GM18511 (cell line): ENCODE results near the gene AMER3.

Experiments used
- ATAC-seq: cut with Tn5 transposase; IDR thresholded peaks from one replicate; pipeline ENCODE4 v1.9.1; 2021; ENCODE audit warnings: mild to moderate bottlenecking, moderate library complexity; ENCODE audit not compliant: unreplicated experiment

AMER3 gene

DNA sequence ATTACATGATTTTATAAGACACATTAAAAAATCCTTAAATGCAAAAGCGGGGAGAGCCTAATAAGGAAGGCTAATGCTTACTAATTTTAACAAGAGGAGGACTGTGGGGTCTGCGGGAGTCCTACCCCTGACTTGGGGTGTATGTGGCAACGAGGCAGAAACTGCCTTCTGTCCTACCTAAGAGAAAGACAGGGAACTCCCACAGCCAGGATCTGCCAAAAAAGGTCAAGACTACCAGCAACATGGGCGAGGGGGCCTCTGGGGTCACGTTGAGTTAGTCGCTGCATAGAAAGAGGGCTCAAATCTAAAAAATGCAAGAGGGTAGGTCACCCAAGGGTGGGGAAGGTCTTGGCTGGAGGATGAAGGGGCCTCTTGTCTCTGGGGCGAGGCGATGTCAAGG lies 529 bp upstream of the AMER3 start:
- no peak for ATAC-seq

GRCh38 chr2:130756053-130756873 lies 923 bp downstream of the AMER3 start:
- ATAC-seq, result no peak

DNA sequence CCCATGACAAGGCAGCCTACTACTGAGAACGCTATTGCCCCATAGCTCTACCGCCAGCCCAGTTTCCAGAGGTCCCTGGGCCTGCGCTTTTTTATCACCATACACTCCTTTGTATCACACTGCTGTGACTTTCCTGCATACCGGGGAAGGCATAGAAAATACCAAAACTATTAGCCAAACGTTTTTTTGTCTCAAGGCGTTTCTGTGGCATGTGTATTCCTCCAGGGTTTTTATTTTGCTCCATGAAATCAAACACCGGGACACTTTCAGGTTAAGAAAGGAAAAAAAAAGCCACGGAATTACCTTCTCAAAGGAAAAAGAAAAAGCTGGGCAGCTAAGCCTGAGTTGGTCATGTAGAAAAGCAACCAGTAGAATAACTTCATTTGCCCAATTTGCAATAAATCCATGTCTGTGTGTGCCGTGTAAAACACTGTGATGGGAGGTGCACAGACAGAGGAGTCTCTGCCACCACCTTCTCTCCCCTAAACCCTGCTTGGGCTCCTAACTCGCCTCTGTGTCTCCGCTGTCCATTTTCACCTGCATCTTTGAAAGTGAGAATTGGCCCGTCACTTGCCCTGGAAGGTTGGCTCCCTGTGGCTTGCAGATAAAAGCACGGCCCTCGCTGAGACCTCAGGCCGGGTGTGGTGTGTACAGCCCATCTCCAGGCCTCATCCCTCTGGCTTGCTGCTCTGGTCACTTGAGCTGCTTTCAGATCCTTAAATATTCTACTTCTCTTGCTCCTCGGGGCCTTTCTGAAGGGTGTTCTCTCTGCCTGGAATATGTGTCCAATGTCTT lies 1.7 kb downstream of the AMER3 start:
- ATAC-seq, result no peak

- ATAC-seq, result no peak
These were observed 4.8 kb downstream of the AMER3 start for GRCh38 chr2:130759906-130760753.

- ATAC-seq, result no peak
These were observed 5.7 kb downstream of the AMER3 start for GRCh38 chr2:130760754-130761751.

GRCh38 chr2:130762031-130762909 lies 6.9 kb downstream of the AMER3 start:
- no peak for ATAC-seq

GRCh38 chr2:130762910-130763385 lies 7.6 kb downstream of the AMER3 start:
- no peak for ATAC-seq

DNA sequence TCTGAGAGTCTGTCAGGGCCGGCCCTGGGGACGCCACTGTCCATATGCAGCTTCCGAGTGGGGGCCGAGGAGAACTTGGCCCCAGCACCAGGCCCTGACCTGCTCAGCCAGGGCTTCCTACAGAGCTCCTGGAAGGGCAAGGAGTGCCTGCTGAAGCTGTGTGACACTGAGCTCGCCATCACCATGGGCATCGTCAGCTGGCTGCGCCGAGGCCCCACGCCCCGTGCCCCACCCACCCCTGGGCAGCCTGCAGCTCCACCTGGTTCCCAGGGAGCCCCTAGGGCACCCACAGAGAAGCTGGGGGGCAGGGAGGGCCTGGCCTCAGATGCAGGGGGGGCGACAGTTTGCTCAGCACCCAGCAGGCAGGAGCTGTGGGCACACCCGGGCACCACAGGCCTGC lies 8.1 kb downstream of the AMER3 start:
- no peak for ATAC-seq

DNA sequence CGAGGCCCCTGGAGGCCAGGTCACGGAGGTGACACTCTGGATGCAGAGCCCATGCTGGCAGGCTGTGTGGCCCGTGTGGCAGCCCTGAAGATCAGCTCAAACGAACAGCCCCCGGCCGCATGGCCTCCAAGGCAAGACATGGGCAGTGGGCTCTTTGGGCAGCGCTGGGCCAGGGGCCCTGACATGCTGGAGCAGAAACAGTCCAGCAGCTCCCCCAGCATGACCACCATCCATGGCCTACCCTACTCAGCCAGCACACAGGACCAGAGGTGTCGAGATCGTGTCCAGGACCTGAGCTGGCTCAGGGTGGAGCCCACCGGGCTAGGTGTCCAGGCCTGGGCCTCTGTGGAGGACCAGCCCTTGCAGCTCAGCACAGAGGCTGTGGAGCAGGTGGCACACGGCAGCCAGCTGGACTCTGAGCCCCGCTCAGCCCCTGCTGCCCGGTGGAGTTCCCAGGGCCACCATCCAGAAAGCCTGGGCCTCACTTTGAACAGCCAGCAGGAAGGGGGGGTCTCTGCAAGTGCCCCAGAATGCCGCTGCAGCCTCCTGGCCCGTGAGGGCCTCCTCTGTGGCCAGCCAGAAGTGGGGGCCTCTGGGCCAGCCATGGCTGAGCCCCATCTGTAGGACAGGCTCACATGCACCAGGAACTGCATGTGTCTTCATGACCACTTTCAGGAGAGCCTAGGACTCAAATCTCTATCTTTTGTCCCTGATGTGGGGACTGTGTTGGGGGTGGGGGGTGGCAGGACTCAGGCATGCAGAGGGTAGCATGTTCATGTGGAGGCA lies 8.9 kb downstream of the AMER3 start:
- ATAC-seq, result no peak

DNA sequence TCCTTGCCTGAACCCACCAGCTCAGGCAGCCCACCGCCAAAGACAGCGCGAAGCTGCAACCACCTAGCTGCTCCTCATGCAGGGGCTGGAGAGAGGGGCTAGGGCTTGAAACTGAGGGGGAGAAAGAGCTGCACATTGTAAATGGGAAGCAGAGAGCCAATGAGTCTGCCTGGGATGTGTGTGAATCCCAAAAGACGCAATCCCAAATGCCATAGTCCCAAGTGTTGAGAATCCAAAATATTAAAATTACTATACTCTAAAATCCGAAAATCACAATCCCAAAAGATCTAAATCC lies 9.4 kb downstream of the AMER3 start:
- no peak for ATAC-seq

DNA sequence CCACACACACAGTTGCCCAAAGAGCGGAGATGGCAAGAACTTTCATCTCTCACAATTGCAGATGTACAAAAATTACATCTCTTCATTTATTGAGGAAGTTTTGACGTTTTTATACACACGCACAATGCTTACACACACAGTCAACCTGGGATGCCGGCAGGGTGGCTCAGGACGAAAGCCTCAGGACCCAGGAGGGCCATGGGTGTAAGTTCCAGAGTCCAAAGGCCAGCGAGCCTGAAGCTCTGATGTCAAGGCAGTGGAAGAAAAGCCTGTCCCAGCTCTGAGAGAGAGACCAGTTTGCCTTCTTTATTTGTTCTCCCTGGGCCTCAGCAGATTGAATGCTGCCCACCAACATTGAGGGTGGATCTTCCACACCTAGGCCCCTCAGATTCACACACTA lies 10.1 kb downstream of the AMER3 start:
- no peak for ATAC-seq

DNA sequence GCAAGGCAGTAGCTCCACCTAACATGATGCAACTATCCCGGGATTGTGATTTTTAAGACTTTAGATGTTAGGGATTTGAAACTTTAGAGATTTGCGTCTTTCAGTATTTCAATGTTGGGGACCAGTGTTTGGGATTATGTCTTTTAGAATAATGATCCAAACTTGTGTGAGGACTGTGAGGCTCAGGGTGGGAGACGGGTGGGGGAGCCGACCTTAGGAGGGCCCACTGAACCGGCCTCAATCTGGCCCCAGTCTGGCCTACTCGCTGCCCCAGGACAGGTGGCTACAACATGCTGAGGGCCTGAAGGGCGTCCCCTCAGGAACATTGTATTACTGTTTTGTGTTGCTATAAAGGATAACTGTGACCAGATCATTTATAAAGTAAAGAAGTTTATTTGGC lies 10.7 kb downstream of the AMER3 start:
- ATAC-seq, result no peak

DNA sequence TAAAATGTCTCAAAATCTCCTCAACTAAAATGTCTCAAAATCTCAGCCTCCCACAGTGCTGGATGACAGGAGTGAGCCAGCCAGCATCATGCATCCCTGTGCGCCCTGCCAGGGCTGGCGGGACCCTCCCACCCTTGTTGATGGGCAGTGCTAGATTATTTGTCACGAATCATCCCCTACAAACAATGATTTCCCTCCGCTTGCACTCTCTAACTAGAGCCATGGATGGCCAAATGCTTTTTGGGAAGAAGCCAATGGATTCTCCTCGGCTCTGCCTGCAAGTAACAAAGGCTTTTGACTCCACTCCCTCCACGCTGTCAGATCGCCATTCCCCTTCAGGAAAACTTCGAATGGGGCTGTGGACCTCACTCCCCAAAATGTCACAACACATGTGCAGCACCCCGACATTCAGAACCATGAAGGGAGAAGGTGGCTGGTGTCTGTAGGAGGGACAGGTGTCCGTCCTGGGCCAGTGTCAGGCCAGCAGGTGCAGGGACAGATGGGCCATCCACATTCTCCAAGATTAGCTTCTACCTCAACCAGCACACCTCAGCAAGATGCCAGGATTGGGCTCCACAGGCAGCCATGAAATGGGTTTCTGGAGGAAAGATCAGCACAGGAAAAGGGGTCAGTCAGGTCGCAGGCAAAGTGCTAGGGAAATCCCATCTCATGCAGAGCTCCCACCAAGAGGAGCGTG lies 11.5 kb downstream of the AMER3 start:
- no peak for ATAC-seq

GRCh38 chr2:130767408-130767775 lies 12.1 kb downstream of the AMER3 start:
- ATAC-seq, result no peak

- no peak for ATAC-seq
These were observed 13.0 kb downstream of the AMER3 start for GRCh38 chr2:130768191-130768855.

- no peak for ATAC-seq
These were observed 14.1 kb downstream of the AMER3 start for GRCh38 chr2:130769343-130769907.

DNA sequence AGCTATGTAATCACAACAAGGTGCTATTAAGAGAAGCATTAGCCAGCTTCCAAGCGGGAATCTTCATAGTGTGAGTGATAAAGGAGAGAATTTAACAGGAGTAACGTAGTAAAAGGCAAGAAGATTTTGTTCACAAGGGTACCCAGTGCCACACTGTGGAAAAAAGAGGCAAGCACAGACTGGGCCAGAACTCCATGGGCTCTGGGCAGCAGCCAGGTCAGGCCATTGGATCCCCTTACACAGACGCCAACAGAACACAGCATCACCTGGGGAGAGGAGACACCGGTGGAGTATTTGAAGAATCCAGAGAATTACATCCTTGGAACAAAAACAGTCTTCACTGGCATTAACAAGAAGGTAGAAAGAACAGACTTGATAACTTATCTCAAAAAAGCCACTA lies 21.2 kb downstream of the AMER3 start:
- ATAC-seq, result no peak
